GM10847 (cell line): ENCODE results near the gene CD36.

ENCODE experiments used
- POLR2A ChIP-seq: IDR thresholded peaks from 2 replicates; pipeline ENCODE4 v1.6.1; 2011; ENCODE audit not compliant: insufficient read length; ENCODE audit errors: extremely low read depth

CD36 gene

DNA sequence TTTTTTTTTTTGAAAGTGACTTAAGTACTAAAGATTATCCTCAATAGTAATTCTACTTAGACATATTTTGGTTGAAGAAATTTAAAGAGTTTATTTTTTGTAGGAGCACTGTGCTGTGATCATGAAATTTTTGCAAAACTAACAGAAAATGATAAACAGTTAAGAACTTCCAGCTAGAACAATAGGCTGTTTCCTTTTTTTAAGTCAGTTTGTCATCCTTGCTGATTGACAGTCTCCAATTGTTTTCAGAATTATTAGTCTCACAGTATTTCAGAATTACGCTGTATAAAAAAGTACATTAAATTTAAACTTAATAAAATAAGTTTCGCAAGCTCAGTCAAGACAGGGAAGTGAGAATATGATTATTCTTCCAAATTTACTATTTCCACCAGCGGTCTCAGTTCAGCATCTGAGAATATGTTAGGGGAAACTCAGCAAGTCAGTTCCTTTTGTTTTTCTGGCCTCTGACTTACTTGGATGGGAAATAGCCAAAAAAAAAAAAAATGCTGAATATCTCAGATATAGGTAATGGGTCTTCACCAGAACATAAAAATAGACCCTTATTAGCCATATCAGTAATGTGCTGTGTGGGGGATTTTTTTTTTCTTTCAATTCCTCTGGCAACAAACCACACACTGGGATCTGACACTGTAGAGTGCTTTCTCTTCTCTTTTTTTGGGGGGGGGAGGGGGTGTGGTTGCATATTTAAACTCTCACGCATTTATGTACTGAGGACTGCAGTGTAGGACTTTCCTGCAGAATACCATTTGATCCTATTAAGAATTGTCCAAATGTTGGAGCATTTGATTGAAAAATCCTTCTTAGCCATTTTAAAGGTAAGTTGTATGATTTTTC, at the start of gene CD36:
TSS of gene CD36 (plus strand) at position 732 of the 855 bp plus-strand sequence. CDS start 8,099 bp downstream, outside the sequence.
- TF ChIP-seq POLR2A, result no peak

DNA sequence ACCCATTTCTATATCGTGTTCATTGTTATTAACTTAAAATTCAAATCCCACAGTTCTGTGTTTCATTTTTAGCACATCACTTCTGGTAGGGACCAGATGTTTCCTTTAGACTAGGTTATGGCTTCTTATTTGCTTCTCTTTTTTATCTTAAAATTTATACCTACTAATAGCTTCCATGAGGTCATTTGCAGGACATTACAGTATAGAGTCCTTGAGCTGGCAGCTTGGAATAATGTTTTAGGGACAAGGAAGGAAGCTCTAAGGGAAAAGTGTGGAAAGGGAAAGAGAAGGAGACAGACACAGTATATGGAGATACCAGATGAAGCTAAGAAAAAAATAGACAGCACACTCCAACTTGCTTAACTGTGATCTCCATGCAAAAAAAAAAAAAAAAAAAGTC, 48.8 kb upstream of the CD36 start:
- TF ChIP-seq POLR2A, result no peak

DNA sequence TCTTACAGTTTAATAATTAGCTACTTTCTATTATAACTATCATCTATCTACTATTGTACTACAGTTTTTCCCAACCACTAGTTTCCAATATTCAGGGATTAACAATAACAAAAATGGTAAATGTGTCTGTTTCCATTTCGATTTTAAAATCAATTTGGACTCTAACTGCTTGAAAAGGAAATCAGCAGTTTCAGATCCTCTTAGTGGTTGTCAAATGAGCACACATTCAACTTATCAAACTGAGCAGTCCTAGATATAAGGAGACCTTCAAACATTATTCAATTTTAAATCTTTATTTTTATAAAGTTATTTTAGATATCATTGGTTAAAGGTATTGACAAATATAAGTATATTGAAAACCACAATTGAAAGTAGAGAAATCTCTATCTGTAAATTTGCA, 46.8 kb upstream of the CD36 start:
- no peak for TF ChIP-seq POLR2A

DNA sequence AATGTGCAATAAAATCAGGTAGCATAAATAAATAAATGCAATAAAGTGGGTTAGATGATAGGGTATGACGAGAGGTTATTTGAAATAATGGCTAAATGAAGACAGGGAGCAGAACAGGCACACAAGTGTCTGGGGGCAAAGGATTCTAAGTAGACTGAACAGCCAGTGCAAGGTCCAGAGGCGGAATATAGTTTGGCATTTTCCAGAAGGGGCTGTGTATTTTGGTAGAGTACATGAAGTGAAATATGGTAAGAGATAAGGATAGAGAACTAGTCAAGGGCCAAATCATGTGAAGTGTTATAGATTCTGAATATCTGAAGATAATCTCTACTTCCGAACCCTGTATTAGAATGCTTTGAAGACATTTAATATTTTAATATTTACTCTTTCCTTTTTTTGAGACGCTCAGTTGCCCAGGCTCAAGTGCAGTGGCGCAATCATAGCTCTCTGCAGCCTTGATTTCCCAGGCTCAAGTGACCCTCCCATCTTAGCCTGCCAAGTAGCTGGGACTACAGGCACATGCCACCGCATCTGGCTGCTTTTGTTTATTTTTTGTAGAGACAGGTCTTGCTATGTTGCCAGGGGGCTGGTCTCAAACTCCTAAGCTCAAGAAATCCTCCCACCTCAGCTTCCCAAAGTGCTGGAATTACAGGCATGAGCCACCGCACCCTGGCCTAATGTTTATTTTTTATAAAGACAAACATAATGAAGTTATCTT, 44.4 kb upstream of the CD36 start:
- TF ChIP-seq POLR2A, result no peak

DNA sequence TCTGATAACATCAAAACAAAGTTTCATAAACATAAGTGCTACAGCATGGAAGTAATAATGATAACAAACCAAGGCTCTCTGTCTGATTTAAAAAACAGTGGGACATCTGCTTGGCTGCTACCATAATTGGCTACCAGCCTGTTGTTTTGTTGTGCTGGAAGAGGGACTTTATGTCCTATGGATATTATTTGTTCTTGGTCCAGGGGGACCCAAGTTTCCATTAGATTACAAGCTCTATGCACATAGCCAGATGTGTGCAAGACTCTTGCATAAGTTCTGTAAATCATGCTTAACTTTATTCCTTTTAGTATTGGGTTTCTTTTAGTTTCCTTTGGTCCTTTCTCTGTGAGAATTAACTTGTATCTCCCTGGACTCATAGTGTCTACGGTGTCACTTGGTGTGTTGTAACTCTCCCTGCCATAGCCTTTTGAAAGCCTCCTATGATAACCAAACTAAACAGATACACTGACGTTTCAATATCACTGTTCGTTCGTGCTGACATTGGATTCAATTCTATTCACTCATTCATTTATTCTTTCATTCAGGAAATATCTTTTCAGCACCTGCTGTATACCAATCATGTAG, 41.4 kb upstream of the CD36 start:
- TF ChIP-seq POLR2A, result no peak

DNA sequence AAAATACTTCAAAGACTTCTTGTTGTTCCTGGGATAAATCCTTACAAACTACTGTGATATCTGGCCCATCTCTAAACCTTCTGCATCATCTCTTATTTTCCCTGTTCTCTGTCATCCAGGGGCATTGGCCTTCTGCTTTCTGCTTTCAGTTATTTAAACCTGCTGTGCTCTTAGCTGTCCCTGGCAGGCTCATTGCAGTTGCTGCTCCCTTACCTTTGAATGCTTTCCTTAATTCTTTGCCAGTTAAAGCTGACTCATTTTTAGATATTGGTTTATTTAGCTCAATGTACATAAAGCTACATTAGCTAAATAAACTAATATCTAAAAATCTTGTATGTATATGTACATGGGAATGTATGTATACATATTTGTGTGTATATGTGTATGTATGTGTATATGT, 40.6 kb upstream of the CD36 start:
- TF ChIP-seq POLR2A, result no peak

DNA sequence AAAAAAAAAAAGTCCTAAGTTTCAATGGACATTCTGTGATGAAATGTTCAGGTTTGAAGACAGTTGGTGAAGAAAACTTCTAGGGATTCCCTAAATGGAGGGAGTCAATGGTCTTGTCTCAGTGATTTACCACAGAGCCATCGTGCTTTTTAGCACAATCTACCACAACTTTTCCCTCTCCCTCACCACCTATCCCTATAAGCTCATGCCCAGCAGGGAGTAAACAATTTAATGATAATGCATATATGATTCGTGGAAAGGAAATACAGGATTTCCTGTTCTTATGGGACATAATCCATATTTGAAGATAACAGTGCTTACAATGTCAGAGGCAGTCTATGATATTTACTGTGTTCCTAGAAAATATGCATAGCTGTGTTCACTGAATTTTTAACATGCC, 38.4 kb upstream of the CD36 start:
- no peak for TF ChIP-seq POLR2A

DNA sequence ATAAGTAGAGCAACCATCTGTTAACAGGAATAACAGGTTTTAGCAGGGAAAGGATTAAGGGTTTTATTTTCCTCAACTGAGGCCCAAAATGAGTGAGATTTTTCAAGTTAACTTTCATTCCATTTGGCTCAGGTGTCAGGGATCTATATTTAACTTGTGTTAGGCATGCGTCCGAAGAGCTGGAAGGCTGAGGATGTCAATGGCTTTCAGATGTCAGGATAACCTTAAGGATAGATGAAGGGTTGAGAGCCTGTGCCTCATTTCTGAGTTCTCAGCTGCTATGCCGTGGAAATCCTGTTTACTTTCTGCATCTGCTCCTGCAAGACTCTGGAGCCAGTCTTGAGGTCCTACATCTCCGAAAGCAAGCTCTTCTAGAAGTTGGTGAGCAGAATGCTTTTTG, 36.4 kb upstream of the CD36 start:
- no peak for TF ChIP-seq POLR2A

DNA sequence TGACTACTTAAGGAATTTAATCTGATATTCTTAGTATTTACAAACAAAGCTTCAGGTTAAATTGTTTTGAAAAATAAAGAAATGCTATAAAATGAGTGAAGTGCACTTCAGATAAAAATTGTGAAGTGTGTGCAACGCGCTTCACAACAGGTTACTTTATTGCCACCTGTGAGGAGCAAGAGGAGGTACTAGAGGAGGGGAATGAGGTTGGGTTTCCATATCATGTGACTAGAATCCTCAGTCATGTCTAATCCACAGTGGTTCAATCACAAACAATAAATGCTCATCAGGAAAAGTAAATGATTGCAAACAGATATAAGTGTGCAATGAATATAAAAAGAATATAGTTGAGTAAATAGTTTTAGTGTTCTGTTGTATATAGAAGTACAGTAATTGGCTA, 34.5 kb upstream of the CD36 start:
- TF ChIP-seq POLR2A, result no peak

DNA sequence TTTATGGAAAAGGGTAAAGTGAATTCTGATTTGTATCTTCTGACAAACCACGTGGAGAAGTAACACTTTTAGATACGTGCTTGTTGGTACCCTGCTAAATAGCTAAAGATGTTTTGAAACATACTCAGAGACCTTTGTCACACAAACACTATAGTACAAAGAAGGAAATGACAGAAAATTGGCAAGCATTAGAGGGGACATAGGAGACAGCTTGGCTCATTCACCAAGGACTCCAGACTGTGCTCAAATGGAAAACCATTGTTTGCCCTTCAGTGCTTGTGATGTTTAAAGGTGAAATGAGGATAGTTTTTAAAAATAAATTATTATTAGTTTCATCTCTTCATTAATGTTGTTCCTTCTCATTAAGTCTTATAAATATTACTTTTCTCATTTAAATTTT, 34.0 kb upstream of the CD36 start:
- TF ChIP-seq POLR2A, result no peak

DNA sequence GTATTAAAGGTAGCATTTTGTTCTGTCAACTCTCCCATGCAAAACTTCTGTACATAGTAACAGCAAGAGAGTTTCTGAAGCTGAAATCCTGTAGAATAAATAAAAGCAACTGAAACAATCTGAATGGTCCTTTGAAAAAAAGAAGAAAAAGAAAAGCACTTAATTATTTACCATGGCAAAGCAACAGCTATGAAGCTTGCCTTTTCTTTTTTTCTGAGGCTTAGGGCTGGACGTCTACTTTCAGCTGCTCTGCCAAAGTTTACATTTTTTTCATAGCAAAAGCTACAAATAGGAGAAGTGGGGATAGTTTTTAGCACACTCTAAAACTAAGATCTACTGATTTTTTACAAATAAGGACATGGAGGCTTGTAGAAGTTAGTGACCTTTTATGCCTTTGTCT, 31.3 kb upstream of the CD36 start:
- TF ChIP-seq POLR2A, result no peak

DNA sequence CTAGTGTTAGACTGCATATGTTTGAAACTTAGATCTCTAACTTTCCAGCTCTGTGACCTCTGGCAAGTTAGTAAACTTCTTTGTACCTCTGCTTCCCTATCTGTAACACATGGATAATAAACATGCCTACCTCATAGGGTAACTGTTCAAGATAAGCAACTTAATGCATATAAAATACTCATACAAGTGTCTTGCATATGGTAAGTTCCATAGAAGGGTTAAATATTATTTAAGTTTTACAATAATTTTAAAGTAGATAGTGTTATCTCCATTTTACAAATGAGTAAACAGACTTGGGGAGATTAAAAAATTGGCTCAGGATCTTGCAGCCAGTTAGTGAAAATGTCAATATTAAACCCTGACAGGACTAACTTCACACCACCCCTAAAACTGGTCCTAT, 30.1 kb upstream of the CD36 start:
- no peak for TF ChIP-seq POLR2A

DNA sequence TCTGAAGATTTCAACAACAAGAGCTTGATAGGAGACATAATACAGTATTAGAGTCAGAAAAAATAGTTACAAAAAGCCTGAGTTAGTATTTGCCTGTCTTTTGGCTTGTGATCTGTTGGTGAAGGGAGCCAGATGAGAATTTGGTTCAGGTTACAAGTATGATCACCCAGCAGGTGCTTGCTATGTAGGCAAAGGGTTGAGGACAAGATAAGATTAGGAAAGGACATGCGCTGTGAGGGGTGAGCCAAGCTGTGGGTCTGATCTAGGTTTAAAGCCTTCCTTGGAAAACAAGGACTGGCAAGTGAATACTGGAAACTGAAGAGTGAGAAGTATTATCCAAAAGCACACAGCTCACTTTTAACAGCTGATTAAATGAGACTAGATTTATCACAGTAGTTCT, 28.7 kb upstream of the CD36 start:
- no peak for TF ChIP-seq POLR2A

DNA sequence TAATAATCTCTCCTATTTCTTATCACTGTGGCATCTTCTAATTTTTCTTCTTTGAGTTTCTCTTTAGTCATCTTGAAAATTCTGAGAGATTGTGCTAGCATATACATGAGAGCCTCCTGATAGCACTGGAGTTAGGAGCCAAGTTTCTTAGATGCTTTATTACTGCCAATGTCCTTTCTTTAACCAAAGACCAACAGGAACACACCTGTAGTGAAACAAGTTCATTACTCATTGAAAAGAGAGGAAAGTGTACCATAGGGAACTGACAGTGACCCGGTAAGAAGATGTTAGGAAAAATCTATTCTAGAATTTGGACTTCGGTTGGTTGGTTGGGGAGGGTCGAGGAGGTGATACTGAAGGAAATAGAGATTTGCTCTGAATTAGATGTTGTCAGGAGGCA, 27.1 kb upstream of the CD36 start:
- TF ChIP-seq POLR2A, result no peak

DNA sequence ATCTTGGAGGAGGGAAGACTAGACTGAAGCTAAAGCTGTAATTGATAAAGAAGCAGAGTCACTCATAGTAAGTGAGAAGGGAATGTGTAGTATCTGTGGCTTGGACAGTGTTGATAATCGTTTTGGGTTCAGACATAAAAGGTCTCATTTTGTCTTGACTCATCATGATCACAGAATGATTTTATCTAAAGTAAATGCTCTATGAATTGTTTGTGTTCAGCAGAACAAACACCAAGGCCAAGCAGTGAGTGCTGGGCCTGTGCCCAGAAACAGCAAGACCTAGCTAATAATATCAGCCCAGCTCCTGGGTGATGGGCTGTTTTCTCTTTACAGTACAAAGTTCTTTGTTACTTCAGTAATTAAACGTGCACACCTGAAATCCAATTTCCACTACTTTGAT, 26.7 kb upstream of the CD36 start:
- no peak for TF ChIP-seq POLR2A

DNA sequence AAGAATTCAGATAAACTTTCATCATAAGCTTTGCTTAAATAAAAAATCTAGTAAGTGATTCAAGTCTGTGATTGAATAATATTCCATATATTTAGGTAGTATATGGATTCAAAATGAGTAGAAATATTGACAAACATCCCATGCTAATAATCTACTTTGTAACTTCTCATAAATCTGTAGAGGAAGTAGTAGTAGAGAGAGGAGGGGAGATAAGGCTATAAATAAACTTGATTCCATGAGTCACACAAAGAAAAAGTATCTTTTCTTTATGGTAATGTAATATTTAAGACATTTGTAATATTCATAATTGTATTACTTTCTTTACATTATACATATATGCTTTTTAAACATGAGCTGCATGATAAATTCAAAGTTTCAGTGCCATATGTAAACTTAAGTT, 25.6 kb upstream of the CD36 start:
- TF ChIP-seq POLR2A, result no peak
